Nephron (organoid): ENCODE results near the gene TECR.

Experiments used
- H3K27ac Mint-ChIP-seq, 3 experiments: 2 replicates each; pipeline ENCODE4 v1.8.0; 2020; ENCODE audit warnings: mixed read lengths in 3 of 3, mild to moderate bottlenecking in 2 of 3, moderate library complexity in 1 of 3
- H3K27me3 Mint-ChIP-seq: 2 replicates; pipeline ENCODE4 v1.8.0; 2021; ENCODE audit warnings: low read depth, mild to moderate bottlenecking, moderate library complexity, mixed read lengths
- H3K36me3 Mint-ChIP-seq: 2 replicates; pipeline ENCODE4 v1.8.0; 2020; ENCODE audit warnings: low read depth, mixed read lengths
- H3K4me1 Mint-ChIP-seq: 2 replicates; pipeline ENCODE4 v1.8.0; 2020; ENCODE audit warnings: mixed read lengths
- H3K4me3 Mint-ChIP-seq, 3 experiments: 2 replicates each; pipeline ENCODE4 v1.8.0; 2020; ENCODE audit warnings: mild to moderate bottlenecking in 3 of 3, mixed read lengths in 3 of 3, moderate library complexity in 2 of 3
- H3K9me3 Mint-ChIP-seq: 2 replicates; pipeline ENCODE4 v1.8.0; 2020; ENCODE audit warnings: mixed read lengths
- CTCF ChIP-seq, 3 experiments: fragments of 200-600 bp; sonication (generic); IDR thresholded peaks; one replicate each; pipeline ENCODE4 v1.5.0; 2021; ENCODE audit warnings: antibody characterized with exemption in 3 of 3; ENCODE audit not compliant: unreplicated experiment in 3 of 3

Gene TECR, protein sequence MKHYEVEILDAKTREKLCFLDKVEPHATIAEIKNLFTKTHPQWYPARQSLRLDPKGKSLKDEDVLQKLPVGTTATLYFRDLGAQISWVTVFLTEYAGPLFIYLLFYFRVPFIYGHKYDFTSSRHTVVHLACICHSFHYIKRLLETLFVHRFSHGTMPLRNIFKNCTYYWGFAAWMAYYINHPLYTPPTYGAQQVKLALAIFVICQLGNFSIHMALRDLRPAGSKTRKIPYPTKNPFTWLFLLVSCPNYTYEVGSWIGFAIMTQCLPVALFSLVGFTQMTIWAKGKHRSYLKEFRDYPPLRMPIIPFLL

DNA sequence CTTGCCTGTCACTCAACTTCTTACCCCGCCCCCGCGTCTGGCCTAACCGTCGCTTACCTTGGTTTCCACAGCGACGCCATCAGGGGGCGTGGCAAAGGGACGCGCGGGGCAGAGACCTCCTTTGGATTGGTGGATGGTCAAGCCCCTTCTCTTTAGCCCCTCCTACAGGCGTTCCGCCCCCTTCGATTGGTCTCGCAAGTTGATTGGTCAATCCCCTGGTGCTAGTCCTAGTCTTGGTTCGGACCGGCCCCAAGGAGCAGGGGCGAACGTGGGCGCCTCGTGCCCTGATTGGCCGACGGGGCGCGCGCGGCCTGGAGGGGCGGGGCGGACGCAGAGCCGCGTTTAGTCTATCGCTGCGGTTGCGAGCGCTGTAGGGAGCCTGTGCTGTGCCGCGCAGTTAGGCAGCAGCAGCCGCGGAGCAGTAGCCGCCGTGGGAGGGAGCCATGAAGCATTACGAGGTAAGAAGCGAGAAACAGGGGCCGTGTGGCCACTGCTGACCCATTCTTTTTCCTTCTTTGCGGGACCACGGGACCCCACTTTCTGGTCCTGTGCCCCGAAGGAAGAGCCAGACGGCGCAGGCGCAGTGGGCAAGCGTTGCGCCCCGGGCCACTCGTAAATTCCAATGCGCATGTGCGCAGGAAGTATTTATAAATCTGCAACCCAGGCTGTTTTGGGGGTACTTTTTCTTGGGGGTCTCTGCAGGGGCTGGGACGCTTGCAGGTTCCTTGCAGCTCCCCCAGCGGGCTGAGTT lies at the start of gene TECR:
TSS of gene TECR (plus strand) at position 341 of the 751 bp plus-strand sequence. CDS start at position 444, 103 bp downstream.
- peaks cover 19% of the 10 kb centered on the region for H3K4me1 Mint-ChIP-seq
- H3K4me3 Mint-ChIP-seq, result peak within 1 kb of the TSS; percentile 92 to 97 (median 94)
- H3K36me3 Mint-ChIP-seq, result peaks cover 4% of the 10 kb centered on the region
- H3K27ac Mint-ChIP-seq, result peak within 1 kb of the TSS; percentile 81 to 96 (median 95)
- TF ChIP-seq CTCF (IDR thresholded peaks at IDR 0.05; ENCODE audit: unreplicated experiment in 3 of 3), result no peak
- no peaks in the 10 kb centered on the region for H3K9me3 Mint-ChIP-seq
- no peaks in the 10 kb centered on the region for H3K27me3 Mint-ChIP-seq

DNA sequence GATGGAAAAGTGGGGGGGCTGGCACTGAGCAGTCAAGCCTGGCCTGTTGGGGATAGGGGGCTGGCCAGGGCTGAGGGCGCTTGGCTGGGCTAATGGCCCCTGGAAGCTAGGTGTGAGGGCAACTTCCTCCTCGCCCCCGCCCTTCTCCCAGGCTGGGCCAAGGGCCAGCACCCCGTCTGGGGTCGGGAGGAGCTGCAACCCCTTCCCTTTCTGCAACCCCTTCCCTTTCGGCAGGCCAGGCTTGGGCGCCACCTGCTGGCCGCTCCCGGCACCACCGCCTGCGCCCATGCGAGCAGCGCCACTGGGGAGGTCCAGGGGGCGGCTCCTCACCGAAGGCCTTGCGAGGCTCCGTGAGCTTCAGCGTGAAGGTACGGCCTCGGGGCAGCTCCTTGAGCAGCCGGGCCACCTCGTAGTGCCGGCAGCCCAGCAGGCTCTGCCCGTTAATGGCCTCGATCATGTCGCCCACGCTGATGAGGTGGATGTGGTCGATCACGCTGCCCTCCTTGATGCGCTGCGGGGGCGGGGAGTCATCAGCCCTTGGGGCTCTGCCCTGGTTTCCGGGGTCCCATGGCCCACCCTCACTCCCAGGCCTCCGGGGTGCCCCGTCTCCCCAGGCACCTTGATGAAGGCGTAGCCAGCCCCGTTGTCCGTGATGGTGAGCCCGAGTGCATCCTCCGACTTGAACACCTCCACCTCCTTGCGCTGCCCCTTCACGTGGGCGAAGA lies 49.3 kb upstream of the TECR start:
- Mint-ChIP-seq H3K4me1 (peaks cover 21% of the 10 kb centered on the region), H3K4me3 (no peak overlapping the region), H3K27ac (peak overlapping the region in 1 of 3 experiments; percentile 28), H3K27me3 (no peaks in the 10 kb centered on the region), H3K36me3 (peaks cover 19% of the 10 kb centered on the region), H3K9me3 (no peaks in the 10 kb centered on the region)
- peak; percentile 91 to 95 (median 91) for TF ChIP-seq CTCF (IDR thresholded peaks at IDR 0.05; ENCODE audit: unreplicated experiment in 3 of 3)

GRCh38 chr19:14480700-14481079 lies 48.7 kb upstream of the TECR start:
- Mint-ChIP-seq H3K36me3 (peaks cover 19% of the 10 kb centered on the region), H3K4me3 (no peak overlapping the region), H3K27me3 (no peaks in the 10 kb centered on the region), H3K27ac (peak overlapping the region in 1 of 3 experiments; percentile 28), H3K9me3 (no peaks in the 10 kb centered on the region), H3K4me1 (peaks cover 21% of the 10 kb centered on the region)
- TF ChIP-seq CTCF (IDR thresholded peaks at IDR 0.05; ENCODE audit: unreplicated experiment in 3 of 3), result no peak

DNA sequence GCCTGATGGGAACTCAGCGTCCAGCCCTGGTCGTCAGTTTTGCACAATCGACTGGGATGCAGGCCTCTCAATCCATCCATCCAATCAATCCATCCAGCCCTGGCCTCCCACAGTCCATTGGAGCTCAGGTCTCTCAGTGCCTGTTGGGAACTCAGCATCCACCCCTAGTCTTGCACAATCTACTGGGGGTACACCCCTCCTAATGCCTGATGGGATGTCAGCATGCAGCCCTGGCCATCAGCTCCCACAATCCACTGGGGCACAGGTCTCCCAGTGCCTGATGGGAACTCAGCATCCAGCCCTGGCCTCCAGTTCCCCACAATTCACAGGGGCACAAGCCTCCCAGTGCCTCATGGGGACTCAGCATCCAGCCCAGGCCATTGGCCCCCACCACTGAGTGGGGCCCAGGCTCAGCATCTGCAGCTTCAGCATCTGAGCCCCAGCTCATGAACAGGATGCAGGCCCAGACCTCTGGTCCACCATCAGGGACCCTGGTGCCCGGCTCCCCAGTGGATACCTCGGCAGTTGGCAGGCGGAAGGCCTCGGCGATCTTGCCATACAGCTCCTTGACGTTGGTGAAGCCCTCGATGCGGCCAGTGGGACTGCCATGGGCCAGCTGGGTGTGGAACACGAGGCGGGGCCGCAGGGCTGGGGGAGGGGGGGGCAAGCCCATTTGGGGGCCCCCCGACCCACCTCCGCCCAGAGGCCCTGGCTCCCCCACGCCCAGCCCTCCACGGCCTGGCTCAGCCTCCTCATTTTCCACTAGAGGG lies 47.0 kb upstream of the TECR start:
- H3K4me3 Mint-ChIP-seq, result no peak overlapping the region
- no peaks in the 10 kb centered on the region for H3K9me3 Mint-ChIP-seq
- peaks cover 30% of the 10 kb centered on the region for H3K36me3 Mint-ChIP-seq
- no peak for TF ChIP-seq CTCF (IDR thresholded peaks at IDR 0.05; ENCODE audit: unreplicated experiment in 3 of 3)
- peak overlapping the region in 1 of 3 experiments; percentile 63 for H3K27ac Mint-ChIP-seq
- no peaks in the 10 kb centered on the region for H3K27me3 Mint-ChIP-seq
- peaks cover 6% of the 10 kb centered on the region for H3K4me1 Mint-ChIP-seq

DNA sequence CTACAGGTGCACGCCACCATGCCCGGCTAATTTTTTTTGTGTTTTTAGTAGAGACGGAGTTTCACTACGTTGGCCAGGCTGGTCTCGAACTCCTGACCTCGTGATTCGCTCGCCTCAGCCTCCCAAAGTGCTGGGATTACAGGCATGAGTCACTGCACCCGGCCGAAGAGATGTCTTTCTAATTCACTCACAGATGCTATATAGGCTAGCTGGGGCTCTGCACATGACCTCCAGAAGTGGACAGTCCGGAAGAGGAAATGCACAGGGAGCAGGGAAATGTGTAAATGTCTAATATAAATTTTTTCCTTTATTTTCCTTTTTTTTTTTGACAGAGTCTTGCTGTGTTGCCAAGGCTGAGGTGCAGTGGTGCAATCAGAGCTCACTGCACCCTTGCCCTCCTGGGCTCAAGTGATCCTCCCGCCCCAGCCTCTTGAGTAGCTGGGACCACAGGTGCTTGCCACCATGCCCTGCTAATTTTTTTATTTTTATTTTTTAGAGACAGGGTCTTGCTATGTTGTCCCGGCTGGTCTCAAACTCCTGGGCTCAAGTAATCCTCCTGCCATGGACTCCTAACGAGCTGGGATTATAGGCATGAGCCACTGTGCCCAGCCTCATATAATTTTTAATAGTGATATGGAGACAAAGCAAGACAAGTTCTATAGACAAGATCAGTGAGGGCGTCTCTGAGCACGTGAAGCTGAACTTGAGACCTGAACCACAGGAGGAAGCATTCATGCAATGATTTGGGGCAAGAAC lies 41.8 kb upstream of the TECR start:
- no peak overlapping the region for H3K4me3 Mint-ChIP-seq
- no peaks in the 10 kb centered on the region for H3K27me3 Mint-ChIP-seq
- no peaks in the 10 kb centered on the region for H3K9me3 Mint-ChIP-seq
- no peak overlapping the region for H3K27ac Mint-ChIP-seq
- H3K36me3 Mint-ChIP-seq, result peaks cover 46% of the 10 kb centered on the region
- no peaks in the 10 kb centered on the region for H3K4me1 Mint-ChIP-seq
- TF ChIP-seq CTCF (IDR thresholded peaks at IDR 0.05; ENCODE audit: unreplicated experiment in 3 of 3), result no peak
